ENCODE measurements around the gene ZSCAN5A.
A peak's percentile ranks its signal among the peaks of the same experiment; 100 is the strongest.

The ZSCAN5A gene

GRCh38 chr19:56314018-56314380 lies 640 bp downstream of the ZSCAN5A start:
- no peak overlapping the region for H3K4ac ChIP-seq (ENCODE audit: low read depth, low read length)
- peaks cover 7% of the 10 kb centered on the region for H3K79me2 ChIP-seq (ENCODE audit: control insufficient read depth, insufficient read depth, low read length, poor library complexity)
- H3K18ac ChIP-seq (ENCODE audit: low read length): peak overlapping the region; percentile 36
- H3K79me1 ChIP-seq (ENCODE audit: low read length): peaks cover 14% of the 10 kb centered on the region
- H4K91ac ChIP-seq (ENCODE audit: low read depth, low read length): peak overlapping the region; percentile 55
- peak overlapping the region; percentile 79 for H2AK5ac ChIP-seq (ENCODE audit: low read length)
- H3K4me1 ChIP-seq (ENCODE audit: control insufficient read depth in 1 of 2, insufficient read depth in 2 of 2, low read length in 2 of 2): peaks cover 5 to 11% of the 10 kb centered on the region in 2 experiments
- H2BK12ac ChIP-seq (ENCODE audit: low read length): no peak overlapping the region
- peak overlapping the region; percentile 33 for H3K14ac ChIP-seq (ENCODE audit: low read length)
- no peak for DNase-seq
- H2BK5ac ChIP-seq (ENCODE audit: low read depth, low read length, poor library complexity): peak overlapping the region; percentile 14
- H3K9ac ChIP-seq (ENCODE audit: low read length): peak overlapping the region; percentile 80
- peak overlapping the region; percentile 86 for H3K4me2 ChIP-seq (ENCODE audit: low read length)
- peak overlapping the region; percentile 4 for H4K12ac ChIP-seq (ENCODE audit: low read depth, low read length)
- no peak overlapping the region for H3K23ac ChIP-seq (ENCODE audit: low read length)
- no CpG with 5 or more reads among the region's 9 CpGs for WGBS (ENCODE audit: extremely low coverage, insufficient coverage, insufficient read length)
- H3K9me3 ChIP-seq (ENCODE audit: insufficient read depth, low read depth, low read length): no peaks in the 10 kb centered on the region
- H4K8ac ChIP-seq (ENCODE audit: low read depth, low read length): peak overlapping the region; percentile 39
- no peaks in the 10 kb centered on the region for H3K27me3 ChIP-seq (ENCODE audit: insufficient read depth, low read length)
- peaks cover 0 to 2% of the 10 kb centered on the region in 2 experiments for H3K36me3 ChIP-seq (ENCODE audit: control insufficient read depth in 1 of 2, insufficient read depth in 2 of 2, low read length in 2 of 2)
- H3K4me3 ChIP-seq (ENCODE audit: low read depth, low read length): peak overlapping the region; percentile 90
- H3K27ac ChIP-seq (ENCODE audit: low read depth, low read length): peak overlapping the region; percentile 31
- no peak overlapping the region for H2BK120ac ChIP-seq (ENCODE audit: insufficient read depth, low read length, poor library complexity)
- peak overlapping the region; percentile 38 for H2AFZ ChIP-seq (ENCODE audit: insufficient read depth, low read length, poor library complexity)

GRCh38 chr19:56312787-56313657 lies 1.6 kb downstream of the ZSCAN5A start:
- no CpG with 5 or more reads among the region's 10 CpGs for WGBS (ENCODE audit: extremely low coverage, insufficient coverage, insufficient read length)

DNA sequence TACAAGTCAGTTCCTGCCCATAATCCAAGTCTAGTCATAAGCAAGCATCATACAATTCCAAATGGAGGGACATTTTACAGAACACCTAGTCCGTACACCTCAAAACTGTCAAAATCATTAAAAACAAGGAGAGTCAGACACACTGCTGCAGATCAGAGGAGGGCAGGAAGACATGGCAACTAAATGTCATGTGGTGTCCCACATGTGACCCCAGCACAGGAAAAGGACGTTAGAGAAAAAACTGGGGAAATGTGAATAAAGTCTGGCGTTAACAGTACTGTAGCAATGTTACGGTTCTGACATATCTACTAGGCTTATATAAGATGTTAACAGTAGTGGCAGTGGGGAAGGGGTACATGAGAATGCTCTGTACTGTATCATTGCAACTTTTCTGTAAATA lies 2.3 kb downstream of the ZSCAN5A start:
- DNase-seq: no peak
- Histone ChIP-seq H2BK5ac (ENCODE audit: low read depth, low read length, poor library complexity) (no peak overlapping the region), H3K18ac (ENCODE audit: low read length) (no peak overlapping the region), H2AFZ (ENCODE audit: insufficient read depth, low read length, poor library complexity) (no peak overlapping the region), H2AK5ac (ENCODE audit: low read length) (no peak overlapping the region), H3K79me1 (ENCODE audit: low read length) (peaks cover 14% of the 10 kb centered on the region), H2BK12ac (ENCODE audit: low read length) (no peak overlapping the region), H3K36me3 (ENCODE audit: control insufficient read depth in 1 of 2, insufficient read depth in 2 of 2, low read length in 2 of 2) (peaks cover 0 to 2% of the 10 kb centered on the region in 2 experiments), H3K14ac (ENCODE audit: low read length) (no peak overlapping the region), H3K4ac (ENCODE audit: low read depth, low read length) (no peak overlapping the region), H3K4me2 (ENCODE audit: low read length) (no peak overlapping the region), H3K4me3 (ENCODE audit: low read depth, low read length) (no peak overlapping the region), H2BK120ac (ENCODE audit: insufficient read depth, low read length, poor library complexity) (no peak overlapping the region), H3K27ac (ENCODE audit: low read depth, low read length) (no peak overlapping the region), H3K23ac (ENCODE audit: low read length) (no peak overlapping the region), H4K91ac (ENCODE audit: low read depth, low read length) (no peak overlapping the region), H3K79me2 (ENCODE audit: control insufficient read depth, insufficient read depth, low read length, poor library complexity) (peaks cover 7% of the 10 kb centered on the region), H4K8ac (ENCODE audit: low read depth, low read length) (no peak overlapping the region), H4K12ac (ENCODE audit: low read depth, low read length) (no peak overlapping the region), H3K27me3 (ENCODE audit: insufficient read depth, low read length) (no peaks in the 10 kb centered on the region), H3K9me3 (ENCODE audit: insufficient read depth, low read depth, low read length) (no peaks in the 10 kb centered on the region), H3K9ac (ENCODE audit: low read length) (no peak overlapping the region), H3K4me1 (ENCODE audit: control insufficient read depth in 1 of 2, insufficient read depth in 2 of 2, low read length in 2 of 2) (peaks cover 5 to 11% of the 10 kb centered on the region in 2 experiments)
- no CpG with 5 or more reads among the region's 4 CpGs for WGBS (ENCODE audit: extremely low coverage, insufficient coverage, insufficient read length)

More at GRCh38 chr19:56312787-56313657, 1.6 kb downstream of the ZSCAN5A start:
- no peak overlapping the region for H3K23ac ChIP-seq (ENCODE audit: low read length)
- no peak overlapping the region for H3K4me3 ChIP-seq (ENCODE audit: low read depth, low read length)
- H3K36me3 ChIP-seq (ENCODE audit: control insufficient read depth in 1 of 2, insufficient read depth in 2 of 2, low read length in 2 of 2): peaks cover 0 to 2% of the 10 kb centered on the region in 2 experiments
- H4K12ac ChIP-seq (ENCODE audit: low read depth, low read length): no peak overlapping the region
- no peak overlapping the region for H4K91ac ChIP-seq (ENCODE audit: low read depth, low read length)
- H3K4ac ChIP-seq (ENCODE audit: low read depth, low read length): no peak overlapping the region
- no peak overlapping the region for H2BK12ac ChIP-seq (ENCODE audit: low read length)
- H2BK5ac ChIP-seq (ENCODE audit: low read depth, low read length, poor library complexity): no peak overlapping the region
- H2AFZ ChIP-seq (ENCODE audit: insufficient read depth, low read length, poor library complexity): no peak overlapping the region
- no peak for DNase-seq
- peaks cover 14% of the 10 kb centered on the region for H3K79me1 ChIP-seq (ENCODE audit: low read length)
- no peak overlapping the region for H3K18ac ChIP-seq (ENCODE audit: low read length)
- H3K4me2 ChIP-seq (ENCODE audit: low read length): no peak overlapping the region
- H3K9ac ChIP-seq (ENCODE audit: low read length): no peak overlapping the region
- H3K14ac ChIP-seq (ENCODE audit: low read length): no peak overlapping the region
- no peak overlapping the region for H2BK120ac ChIP-seq (ENCODE audit: insufficient read depth, low read length, poor library complexity)
- no peaks in the 10 kb centered on the region for H3K27me3 ChIP-seq (ENCODE audit: insufficient read depth, low read length)
- H4K8ac ChIP-seq (ENCODE audit: low read depth, low read length): no peak overlapping the region
- no peak overlapping the region for H3K27ac ChIP-seq (ENCODE audit: low read depth, low read length)
- H3K79me2 ChIP-seq (ENCODE audit: control insufficient read depth, insufficient read depth, low read length, poor library complexity): peaks cover 7% of the 10 kb centered on the region
- peaks cover 5 to 11% of the 10 kb centered on the region in 2 experiments for H3K4me1 ChIP-seq (ENCODE audit: control insufficient read depth in 1 of 2, insufficient read depth in 2 of 2, low read length in 2 of 2)
- H2AK5ac ChIP-seq (ENCODE audit: low read length): no peak overlapping the region
- no peaks in the 10 kb centered on the region for H3K9me3 ChIP-seq (ENCODE audit: insufficient read depth, low read depth, low read length)

DNA sequence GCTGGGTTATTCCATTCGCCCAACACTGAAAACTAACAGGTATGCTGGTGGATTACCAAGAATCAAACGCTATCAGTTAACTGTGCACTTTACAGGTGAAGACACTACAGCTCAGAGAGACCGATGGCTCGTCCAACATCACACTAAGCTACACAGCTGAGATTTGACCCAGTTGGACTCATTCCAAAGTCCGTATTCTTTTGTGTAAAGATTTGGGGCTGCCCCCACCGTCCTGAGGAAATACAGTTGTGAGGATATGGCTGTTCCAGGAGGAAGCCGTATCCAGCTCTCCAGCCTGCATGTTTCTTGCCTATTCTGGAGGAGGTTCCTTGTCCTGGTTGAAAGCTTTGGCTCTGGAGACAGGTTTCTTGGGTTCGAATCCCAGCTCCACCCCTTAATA lies 4.2 kb downstream of the ZSCAN5A start:
- Histone ChIP-seq H3K4me1 (ENCODE audit: control insufficient read depth in 1 of 2, insufficient read depth in 2 of 2, low read length in 2 of 2) (peaks cover 1 to 5% of the 10 kb centered on the region in 2 experiments), H3K4me3 (ENCODE audit: low read depth, low read length) (no peak overlapping the region), H3K27ac (ENCODE audit: low read depth, low read length) (no peak overlapping the region), H3K79me1 (ENCODE audit: low read length) (peaks cover 13% of the 10 kb centered on the region), H2BK5ac (ENCODE audit: low read depth, low read length, poor library complexity) (no peak overlapping the region), H3K9ac (ENCODE audit: low read length) (no peak overlapping the region), H2AK5ac (ENCODE audit: low read length) (no peak overlapping the region), H3K18ac (ENCODE audit: low read length) (no peak overlapping the region), H3K4me2 (ENCODE audit: low read length) (no peak overlapping the region), H3K14ac (ENCODE audit: low read length) (no peak overlapping the region), H4K91ac (ENCODE audit: low read depth, low read length) (no peak overlapping the region), H3K23ac (ENCODE audit: low read length) (no peak overlapping the region), H3K9me3 (ENCODE audit: insufficient read depth, low read depth, low read length) (no peaks in the 10 kb centered on the region), H3K79me2 (ENCODE audit: control insufficient read depth, insufficient read depth, low read length, poor library complexity) (peaks cover 7% of the 10 kb centered on the region), H2BK120ac (ENCODE audit: insufficient read depth, low read length, poor library complexity) (no peak overlapping the region), H3K36me3 (ENCODE audit: control insufficient read depth in 1 of 2, insufficient read depth in 2 of 2, low read length in 2 of 2) (peaks cover 0 to 5% of the 10 kb centered on the region in 2 experiments), H2BK12ac (ENCODE audit: low read length) (no peak overlapping the region), H3K4ac (ENCODE audit: low read depth, low read length) (no peak overlapping the region), H2AFZ (ENCODE audit: insufficient read depth, low read length, poor library complexity) (no peak overlapping the region), H4K12ac (ENCODE audit: low read depth, low read length) (no peak overlapping the region), H3K27me3 (ENCODE audit: insufficient read depth, low read length) (no peaks in the 10 kb centered on the region), H4K8ac (ENCODE audit: low read depth, low read length) (no peak overlapping the region)
- DNase-seq: no peak
- WGBS (ENCODE audit: extremely low coverage, insufficient coverage, insufficient read length): no CpG with 5 or more reads among the region's 8 CpGs
